ENCODE results near the gene XBP1. TPM values are rescaled to one million over a fixed set of nuclear protein-coding genes. Genes with fewer than 3 reads are reported as not detected.

The XBP1 gene
- total and polyA plus RNA-seq, 10 of the 15 experiments (the other 5 are each of a cell fraction or from before 2014, with no cell fraction given): 44.5 to 313 (median 149) TPM

DNA sequence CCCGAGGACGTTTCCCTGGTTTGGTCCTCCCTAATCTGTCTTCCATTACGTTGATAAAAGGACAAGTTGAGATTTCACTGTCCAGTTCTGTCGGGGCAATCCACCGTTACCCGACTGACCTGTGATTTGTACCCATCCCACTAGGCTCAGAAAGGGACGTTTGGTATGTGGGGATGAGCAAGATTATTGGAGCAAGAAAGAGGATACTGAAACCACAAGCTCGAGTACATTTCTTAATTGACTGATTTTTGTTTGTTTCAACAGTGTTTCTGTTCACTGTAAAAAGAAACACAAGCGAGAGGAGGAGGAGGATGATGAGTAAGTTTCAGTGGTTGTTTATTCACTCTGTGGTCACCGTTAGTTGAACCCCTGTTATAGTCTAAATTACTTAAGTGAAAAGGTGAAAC lies 26.9 kb downstream of the XBP1 start (continued):
- no peak; the same call in 1 of the 2 replicates for TF ChIP-seq IKZF1 (conservative IDR thresholded peaks at IDR 0.05)
- no peak for TF ChIP-seq STAT1 (conservative IDR thresholded peaks at IDR 0.05)
- no peak for TF ChIP-seq ZNF207 (IDR thresholded peaks at IDR 0.05; ENCODE audit: borderline replicate concordance)
- TF ChIP-seq PAX5 (IDR thresholded peaks at IDR 0.05; ENCODE audit: borderline replicate concordance, low read depth, low read length): no peak
- TF ChIP-seq KAT2A (conservative IDR thresholded peaks at IDR 0.05; ENCODE audit: control insufficient read depth, low read depth, low read length): no peak
- no peak for TF ChIP-seq PAX8 (IDR thresholded peaks at IDR 0.05)
- TF ChIP-seq NR2F1 (conservative IDR thresholded peaks at IDR 0.05): no peak; the same call in 1 of the 2 replicates
- no peak for TF ChIP-seq ZBTB4 (CRISPR knock-in tag; IDR thresholded peaks at IDR 0.05)
- peak; percentile 50 for TF ChIP-seq NFIC (IDR thresholded peaks at IDR 0.05; ENCODE audit: low read depth, low read length)
- no peak for TF ChIP-seq BCLAF1 (IDR thresholded peaks at IDR 0.05)
- no peak for TF ChIP-seq NKRF (conservative IDR thresholded peaks at IDR 0.05)
- TF ChIP-seq, protein P1, sequence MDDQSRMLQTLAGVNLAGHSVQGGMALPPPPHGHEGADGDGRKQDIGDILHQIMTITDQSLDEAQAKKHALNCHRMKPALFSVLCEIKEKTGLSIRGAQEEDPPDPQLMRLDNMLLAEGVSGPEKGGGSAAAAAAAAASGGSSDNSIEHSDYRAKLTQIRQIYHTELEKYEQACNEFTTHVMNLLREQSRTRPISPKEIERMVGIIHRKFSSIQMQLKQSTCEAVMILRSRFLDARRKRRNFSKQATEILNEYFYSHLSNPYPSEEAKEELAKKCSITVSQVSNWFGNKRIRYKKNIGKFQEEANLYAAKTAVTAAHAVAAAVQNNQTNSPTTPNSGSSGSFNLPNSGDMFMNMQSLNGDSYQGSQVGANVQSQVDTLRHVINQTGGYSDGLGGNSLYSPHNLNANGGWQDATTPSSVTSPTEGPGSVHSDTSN (IDR thresholded peaks at IDR 0.05; ENCODE audit: insufficient replicate concordance, low read depth, low read length): no peak
- TF ChIP-seq ATF7 (IDR thresholded peaks at IDR 0.05; ENCODE audit: low read depth): peak; percentile 68
- TF ChIP-seq STAT3 (IDR thresholded peaks at IDR 0.05; ENCODE audit: low read depth, low read length): no peak
- TF ChIP-seq KDM1A (IDR thresholded peaks at IDR 0.05; ENCODE audit: borderline replicate concordance): no peak
- TF ChIP-seq YY1 (IDR thresholded peaks at IDR 0.05; ENCODE audit: low read depth, low read length): no peak
- TF ChIP-seq CBX3 (IDR thresholded peaks at IDR 0.05; ENCODE audit: borderline replicate concordance, low read depth): no peak
- TF ChIP-seq BRCA1 (IDR thresholded peaks at IDR 0.05; ENCODE audit: low read depth, low read length): no peak
- TF ChIP-seq, protein P2, sequence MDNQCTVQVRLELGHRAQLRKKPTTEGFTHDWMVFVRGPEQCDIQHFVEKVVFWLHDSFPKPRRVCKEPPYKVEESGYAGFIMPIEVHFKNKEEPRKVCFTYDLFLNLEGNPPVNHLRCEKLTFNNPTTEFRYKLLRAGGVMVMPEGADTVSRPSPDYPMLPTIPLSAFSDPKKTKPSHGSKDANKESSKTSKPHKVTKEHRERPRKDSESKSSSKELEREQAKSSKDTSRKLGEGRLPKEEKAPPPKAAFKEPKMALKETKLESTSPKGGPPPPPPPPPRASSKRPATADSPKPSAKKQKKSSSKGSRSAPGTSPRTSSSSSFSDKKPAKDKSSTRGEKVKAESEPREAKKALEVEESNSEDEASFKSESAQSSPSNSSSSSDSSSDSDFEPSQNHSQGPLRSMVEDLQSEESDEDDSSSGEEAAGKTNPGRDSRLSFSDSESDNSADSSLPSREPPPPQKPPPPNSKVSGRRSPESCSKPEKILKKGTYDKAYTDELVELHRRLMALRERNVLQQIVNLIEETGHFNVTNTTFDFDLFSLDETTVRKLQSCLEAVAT (IDR thresholded peaks at IDR 0.05): no peak
- TF ChIP-seq ZNF217 (IDR thresholded peaks at IDR 0.05): peak; percentile 13; the same call in 1 of the 2 replicates
- TF ChIP-seq MTA2 (IDR thresholded peaks at IDR 0.05; ENCODE audit: low read depth): peak; percentile 80

Measured in GM12878 (cell line).